CD14-positive monocyte (primary cell): ENCODE measurements around the gene C4BPA. TPM values are rescaled to one million over a fixed set of nuclear protein-coding genes. Genes with fewer than 3 reads are reported as not detected.

Experiments
- DNase-seq, 3 donors: peaks; one replicate each; pipeline ENCODE4 v3.0.0-alpha.2; 2011 to 2022
- H2AFZ ChIP-seq: 2 replicates; pipeline ENCODE4 v1.6.0; 2012; ENCODE audit warnings: mild to moderate bottlenecking, low read depth, low read length, inconsistent platforms; ENCODE audit not compliant: insufficient read depth, poor library complexity, severe bottlenecking
- H3K27ac ChIP-seq, 2 donors: 1 replicate in 1 of 2; 2 replicates in 1 of 2; pipeline ENCODE4 v1.5.1; 2012 to 2013; ENCODE audit warnings: low read length in 2 of 2, control low read depth in 1 of 2, inconsistent platforms in 1 of 2, low read depth in 1 of 2, mild to moderate bottlenecking in 1 of 2
- H3K27me3 ChIP-seq, 2 donors: one replicate each; pipeline versions ENCODE4 v1.6.0 to v1.6.1; 2011 to 2013; ENCODE audit warnings: low read length in 2 of 2; ENCODE audit not compliant: control insufficient read depth in 2 of 2, insufficient read depth in 2 of 2
- H3K36me3 ChIP-seq, 2 donors: replicated peaks in 1 of 2; 1 replicate in 1 of 2; 2 replicates in 1 of 2; pipeline versions ENCODE4 v1.5.1 to v1.6.1; 2012 to 2013; ENCODE audit warnings: low read length in 2 of 2, control low read depth in 1 of 2, inconsistent platforms in 1 of 2, mild to moderate bottlenecking in 1 of 2; ENCODE audit not compliant: insufficient read depth in 2 of 2, control insufficient read depth in 1 of 2
- H3K4me1 ChIP-seq, 2 donors: 1 replicate in 1 of 2; 2 replicates in 1 of 2; pipeline versions ENCODE4 v1.5.1 to v1.6.1; 2012 to 2013; ENCODE audit warnings: low read length in 2 of 2, control low read depth in 1 of 2, inconsistent platforms in 1 of 2, mild to moderate bottlenecking in 1 of 2, moderate library complexity in 1 of 2; ENCODE audit not compliant: insufficient read depth in 2 of 2, control insufficient read depth in 1 of 2
- H3K4me2 ChIP-seq: replicated peaks from 2 replicates; pipeline ENCODE3; 2012; ENCODE audit warnings: low read length, moderate library complexity, mild to moderate bottlenecking; ENCODE audit not compliant: poor library complexity, severe bottlenecking; ENCODE audit errors: extremely low read depth
- H3K4me3 ChIP-seq, 3 experiments: fragments of 200-600 bp in 1 of 3; sonication (generic) in 1 of 3; replicated peaks in 1 of 3; 1 replicate in 2 of 3; 2 replicates in 1 of 3; pipeline ENCODE4 v1.5.1; 2011 to 2013; ENCODE audit warnings: low read length in 3 of 3, mild to moderate bottlenecking in 3 of 3, control low read depth in 2 of 3, low read depth in 2 of 3, inconsistent platforms in 1 of 3, moderate library complexity in 1 of 3
- H3K79me2 ChIP-seq: 2 replicates; pipeline ENCODE4 v1.6.0; 2012; ENCODE audit warnings: mild to moderate bottlenecking, control low read depth, inconsistent platforms, low read length, moderate library complexity; ENCODE audit not compliant: insufficient read depth
- H3K9ac ChIP-seq: 2 replicates; pipeline ENCODE4 v1.6.0; 2017; ENCODE audit warnings: low read length, mild to moderate bottlenecking; ENCODE audit not compliant: insufficient read depth, poor library complexity, severe bottlenecking
- H3K9me3 ChIP-seq, 2 donors: replicated peaks in 1 of 2; 1 replicate in 1 of 2; 2 replicates in 1 of 2; pipeline versions ENCODE4 v1.5.1 to v1.6.1; 2012 to 2013; ENCODE audit warnings: low read length in 2 of 2, control low read depth in 1 of 2; ENCODE audit not compliant: control insufficient read depth in 1 of 2, insufficient read depth in 1 of 2
- H4K20me1 ChIP-seq: 2 replicates; pipeline ENCODE4 v1.6.0; 2012; ENCODE audit warnings: mild to moderate bottlenecking, low read length, control low read depth, moderate library complexity; ENCODE audit not compliant: insufficient read depth
- H3K27ac Mint-ChIP-seq, 7 donors: one replicate each; pipeline ENCODE4 v1.8.0; 2020; ENCODE audit warnings: mild to moderate bottlenecking in 7 of 7, mixed read lengths in 7 of 7, moderate library complexity in 6 of 7, inconsistent platforms in 2 of 7
- H3K27me3 Mint-ChIP-seq, 3 donors: one replicate each; pipeline ENCODE4 v1.8.0; 2021 to 2022; ENCODE audit warnings: low read depth in 3 of 3, mild to moderate bottlenecking in 3 of 3, mixed read lengths in 3 of 3, moderate library complexity in 3 of 3, inconsistent platforms in 1 of 3
- H3K36me3 Mint-ChIP-seq, 2 donors: one replicate each; pipeline ENCODE4 v1.8.0; 2020; ENCODE audit warnings: mixed read lengths in 2 of 2, inconsistent platforms in 1 of 2, mild to moderate bottlenecking in 1 of 2
- H3K4me1 Mint-ChIP-seq: one replicate; pipeline ENCODE4 v1.8.0; 2020; ENCODE audit warnings: mild to moderate bottlenecking, mixed read lengths
- H3K4me3 Mint-ChIP-seq, 2 donors: one replicate each; pipeline ENCODE4 v1.8.0; 2020; ENCODE audit warnings: mild to moderate bottlenecking in 2 of 2, mixed read lengths in 2 of 2, moderate library complexity in 1 of 2
- H3K9me3 Mint-ChIP-seq, 7 donors: one replicate each; pipeline ENCODE4 v1.8.0; 2020 to 2022; ENCODE audit warnings: mixed read lengths in 7 of 7, mild to moderate bottlenecking in 6 of 7, moderate library complexity in 6 of 7, inconsistent platforms in 2 of 7
- CTCF ChIP-seq: fragments of 200-600 bp; IDR thresholded peaks from one replicate; pipeline ENCODE4 v1.8.0; 2022; ENCODE audit warnings: antibody characterized with exemption, mild to moderate bottlenecking
- WGBS: methylation state at CpG from one replicate; pipeline ENCODE4 v1.1.5; 2013; ENCODE audit warnings: missing lambda C conversion rate; ENCODE audit not compliant: insufficient coverage; 5-methylcytosine and 5-hydroxymethylcytosine counted together
- intact Hi-C, 2 donors: fragments of 100-400 bp; cut with micrococcal nuclease; formaldehyde crosslinking; loops; one replicate each; pipeline versions ENCODE4 v1.15.0 to v1.15.1; 2023
- polyA plus RNA-seq, 3 donors: library from polyadenylated mRNA; depleted of rRNA in 1 of 3; unstranded in 2 of 3; stranded (reverse) in 1 of 3; fragments of 300-500 nt in 2 of 3; fragments of >200 nt in 1 of 3; fragmentation: Illumina TruSeq in 2 of 3; gene quantifications; 1 replicate in 2 of 3; 2 replicates in 1 of 3; pipeline ENCODE4 v1.2.3, GENCODE V29; 2012 to 2021

The C4BPA gene
- polyA plus RNA-seq, 3 donors, result 0.09 to 0.25 (median 0.13) TPM

GRCh38 chr1:207097871-207098324, 6.1 kb upstream of the C4BPA start:
- Histone ChIP-seq H3K4me2 (no peak overlapping the region), H3K4me1 (no peaks in the 10 kb centered on the region), H3K36me3 (no peaks in the 10 kb centered on the region), H4K20me1 (no peaks in the 10 kb centered on the region), H2AFZ (no peak overlapping the region), H3K9ac (no peak overlapping the region), H3K27me3 (no peaks in the 10 kb centered on the region), H3K27ac (no peak overlapping the region), H3K9me3 (no peaks in the 10 kb centered on the region), H3K4me3 (no peak overlapping the region), H3K79me2 (no peaks in the 10 kb centered on the region)
- TF ChIP-seq CTCF, result no peak
- H3K9me3 Mint-ChIP-seq, result peaks cover 0 to 8% (median 0%) of the 10 kb centered on the region in 7 donors
- H3K4me3 Mint-ChIP-seq, result no peak overlapping the region
- no peak overlapping the region for H3K27ac Mint-ChIP-seq
- intact Hi-C loops, result no loop called here
- peaks cover 3% of the 10 kb centered on the region for H3K4me1 Mint-ChIP-seq
- no CpG with 5 or more reads among the region's 3 CpGs for whole genome bisulfite sequencing
- DNase-seq, result no peak
- H3K36me3 Mint-ChIP-seq, result no peaks in the 10 kb centered on the region
- peaks cover 0 to 3% (median 3%) of the 10 kb centered on the region in 3 donors for H3K27me3 Mint-ChIP-seq

GRCh38 chr1:207101720-207102119, 2.3 kb upstream of the C4BPA start:
- DNase-seq, result no peak
- Mint-ChIP-seq H3K27me3 (peaks cover 0 to 3% (median 3%) of the 10 kb centered on the region in 3 donors), H3K4me3 (no peak overlapping the region), H3K9me3 (peaks cover 0 to 8% (median 0%) of the 10 kb centered on the region in 7 donors), H3K4me1 (peaks cover 35% of the 10 kb centered on the region), H3K27ac (no peak overlapping the region), H3K36me3 (no peaks in the 10 kb centered on the region)
- Histone ChIP-seq H3K79me2 (no peaks in the 10 kb centered on the region), H3K27me3 (no peaks in the 10 kb centered on the region), H3K4me3 (no peak overlapping the region), H3K4me2 (no peak overlapping the region), H4K20me1 (no peaks in the 10 kb centered on the region), H3K36me3 (no peaks in the 10 kb centered on the region), H3K4me1 (peaks cover 14 to 17% of the 10 kb centered on the region in 2 donors), H3K27ac (no peak overlapping the region), H2AFZ (no peak overlapping the region), H3K9ac (no peak overlapping the region), H3K9me3 (no peaks in the 10 kb centered on the region)
- TF ChIP-seq CTCF, result no peak
- intact Hi-C loops, result no loop called here
- WGBS, result 100% methylated on average over 1 of the region's 1 CpG
